ENCODE measurements around the gene SAMMSON.

SAMMSON gene

DNA sequence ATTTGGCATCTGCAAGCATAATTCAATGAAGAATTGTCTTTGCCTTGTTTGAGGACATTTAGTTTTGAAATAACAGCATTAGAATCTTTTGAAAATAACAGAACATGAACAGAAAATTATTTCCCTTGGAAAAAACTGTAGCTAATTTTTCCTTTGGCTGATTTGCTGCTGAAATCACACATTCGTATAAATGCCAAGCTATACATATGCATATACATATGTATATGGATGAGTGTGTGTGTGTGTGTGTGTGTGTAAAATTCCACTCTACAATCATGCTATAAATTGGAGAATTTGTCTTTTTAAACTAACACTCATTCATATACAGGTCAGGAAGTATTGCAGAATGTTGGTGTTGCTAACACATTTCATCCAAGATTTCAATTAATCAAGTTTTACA, 57.9 kb downstream of the SAMMSON start:
- TF ChIP-seq, protein P1, sequence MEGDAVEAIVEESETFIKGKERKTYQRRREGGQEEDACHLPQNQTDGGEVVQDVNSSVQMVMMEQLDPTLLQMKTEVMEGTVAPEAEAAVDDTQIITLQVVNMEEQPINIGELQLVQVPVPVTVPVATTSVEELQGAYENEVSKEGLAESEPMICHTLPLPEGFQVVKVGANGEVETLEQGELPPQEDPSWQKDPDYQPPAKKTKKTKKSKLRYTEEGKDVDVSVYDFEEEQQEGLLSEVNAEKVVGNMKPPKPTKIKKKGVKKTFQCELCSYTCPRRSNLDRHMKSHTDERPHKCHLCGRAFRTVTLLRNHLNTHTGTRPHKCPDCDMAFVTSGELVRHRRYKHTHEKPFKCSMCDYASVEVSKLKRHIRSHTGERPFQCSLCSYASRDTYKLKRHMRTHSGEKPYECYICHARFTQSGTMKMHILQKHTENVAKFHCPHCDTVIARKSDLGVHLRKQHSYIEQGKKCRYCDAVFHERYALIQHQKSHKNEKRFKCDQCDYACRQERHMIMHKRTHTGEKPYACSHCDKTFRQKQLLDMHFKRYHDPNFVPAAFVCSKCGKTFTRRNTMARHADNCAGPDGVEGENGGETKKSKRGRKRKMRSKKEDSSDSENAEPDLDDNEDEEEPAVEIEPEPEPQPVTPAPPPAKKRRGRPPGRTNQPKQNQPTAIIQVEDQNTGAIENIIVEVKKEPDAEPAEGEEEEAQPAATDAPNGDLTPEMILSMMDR (IDR thresholded peaks at IDR 0.05; ENCODE audit: low read depth, low read length) = no peak
- no peak for DNase-seq (ENCODE audit: low read depth, low spot score)
- in situ Hi-C loops (cut with HindIII; ENCODE audit: low sequenced_read_pairs) = no loop called here

DNA sequence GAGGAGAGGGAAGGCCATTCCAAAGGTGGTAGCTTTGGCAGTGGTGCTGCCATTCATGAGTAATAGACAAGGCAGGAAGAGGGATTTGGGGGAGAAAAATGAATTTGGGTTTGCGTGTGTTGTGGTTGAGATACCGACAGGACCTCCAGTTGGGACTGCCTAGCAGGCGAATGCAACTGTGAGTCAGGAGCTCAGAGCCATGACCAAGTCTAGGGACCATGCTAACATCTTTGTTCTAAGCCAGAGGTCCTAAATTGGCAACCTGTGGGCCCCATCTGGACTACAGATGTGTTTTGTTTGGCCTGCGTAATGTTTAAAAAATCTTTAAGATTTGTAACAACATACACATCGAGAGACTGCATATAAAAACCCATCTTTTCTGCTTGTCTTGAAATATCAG, 61.6 kb downstream of the SAMMSON start:
- TF ChIP-seq, protein P1 (IDR thresholded peaks at IDR 0.05; ENCODE audit: low read depth, low read length) = no peak
- in situ Hi-C loops (cut with HindIII; ENCODE audit: low sequenced_read_pairs) = no loop called here
- no peak overlapping the region for H3K4me3 ChIP-seq (ENCODE audit: low read depth, low read length)
- DNase-seq (ENCODE audit: low read depth, low spot score) = no peak

More for the DNA sequence above, 57.9 kb downstream of the SAMMSON start:
- no peak overlapping the region for H3K4me3 ChIP-seq (ENCODE audit: low read depth, low read length)

DNA sequence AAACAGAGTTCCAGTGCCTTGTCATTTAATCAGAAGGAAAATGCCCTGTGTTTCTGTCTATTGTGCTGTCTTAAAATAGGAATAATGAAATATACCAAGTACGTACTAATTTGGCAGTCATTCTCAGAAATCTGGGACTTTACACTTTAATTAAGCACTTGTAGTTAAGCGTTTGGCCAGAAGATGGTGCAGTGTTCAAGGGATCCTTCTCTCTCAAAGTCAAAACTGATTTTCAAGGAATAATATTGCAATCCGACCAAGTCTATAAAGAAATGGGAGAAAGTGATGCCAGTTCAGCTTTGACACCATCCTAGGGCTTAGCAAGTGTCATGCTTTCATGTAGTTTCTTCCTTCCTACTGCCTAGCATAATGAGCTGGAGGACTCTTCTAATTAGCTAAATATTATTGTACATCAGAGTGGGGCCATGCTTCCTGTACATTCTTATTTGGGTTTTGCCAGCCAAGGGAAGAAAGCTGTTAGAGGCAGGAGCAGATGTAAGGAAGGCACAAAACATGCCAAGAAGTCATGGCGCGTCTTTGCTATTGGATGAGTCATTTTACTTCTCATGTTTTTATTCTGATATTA, 64.8 kb downstream of the SAMMSON start:
- DNase-seq (ENCODE audit: low read depth, low spot score) = peak; percentile 49
- in situ Hi-C loops (cut with HindIII; ENCODE audit: low sequenced_read_pairs) = no loop called here
- TF ChIP-seq, protein P1 (IDR thresholded peaks at IDR 0.05; ENCODE audit: low read depth, low read length) = peak; percentile 74
- H3K4me3 ChIP-seq (ENCODE audit: low read depth, low read length) = no peak overlapping the region

DNA sequence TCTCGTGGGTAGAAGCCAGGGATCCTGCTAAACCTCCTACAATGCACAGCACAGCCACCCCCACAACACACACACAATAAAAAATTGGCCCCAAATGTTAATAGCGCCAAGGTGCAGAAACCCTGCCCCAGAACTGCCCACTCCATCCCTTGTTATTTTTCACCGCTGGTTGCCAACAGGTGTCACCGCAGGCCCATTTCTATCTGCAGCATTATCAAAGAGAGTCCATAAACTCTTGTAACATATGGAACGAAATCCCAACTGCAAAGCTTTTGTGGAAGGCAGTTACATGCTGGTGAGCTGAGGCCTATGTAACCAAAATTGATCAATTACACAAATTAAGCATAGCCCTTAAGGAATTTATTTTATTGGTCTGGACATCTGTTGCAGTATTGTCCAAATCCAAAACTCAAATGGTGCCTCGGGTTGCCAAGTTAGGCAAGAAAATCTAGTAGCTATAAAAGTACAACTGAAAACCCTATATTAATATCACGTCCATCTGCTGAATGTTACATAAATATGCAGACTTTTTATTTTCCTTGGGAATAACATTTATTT, 66.2 kb downstream of the SAMMSON start:
- H3K4me3 ChIP-seq (ENCODE audit: low read depth, low read length) = no peak overlapping the region
- TF ChIP-seq, protein P1 (IDR thresholded peaks at IDR 0.05; ENCODE audit: low read depth, low read length) = peak; percentile 26
- no peak for DNase-seq (ENCODE audit: low read depth, low spot score)
- in situ Hi-C loops (cut with HindIII; ENCODE audit: low sequenced_read_pairs) = no loop called here

DNA sequence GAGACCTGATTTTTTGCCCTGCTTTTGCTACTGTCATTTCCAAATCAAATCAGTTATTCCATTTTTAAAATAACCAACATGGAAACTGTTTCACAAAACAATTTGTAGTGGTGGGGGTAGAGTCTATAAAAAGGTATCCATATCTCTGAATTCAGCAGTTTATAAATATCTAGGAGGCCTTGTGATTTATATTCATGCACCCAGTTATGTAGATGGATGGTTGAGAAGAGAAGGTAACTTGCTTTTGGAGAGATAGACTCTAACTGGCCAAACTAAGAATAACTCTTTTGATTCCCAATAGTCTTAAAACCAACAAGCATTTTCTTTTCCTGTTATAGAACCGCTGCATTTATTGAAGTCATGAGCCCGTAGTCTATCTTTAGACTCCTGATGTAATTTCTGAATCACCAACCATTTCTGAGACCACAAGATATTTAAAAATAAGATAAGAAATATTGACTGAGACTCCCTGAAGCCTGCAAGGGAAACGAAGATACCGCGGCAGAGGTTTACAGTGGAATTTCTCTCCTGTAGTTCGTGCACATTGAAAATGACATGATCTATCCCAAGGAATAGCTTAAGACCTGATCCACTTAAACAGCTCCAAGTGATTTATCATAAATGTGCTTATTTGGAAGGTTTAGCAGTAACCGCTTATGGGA, 68.5 kb downstream of the SAMMSON start:
- in situ Hi-C loops (cut with HindIII; ENCODE audit: low sequenced_read_pairs) = no loop called here
- no peak overlapping the region for H3K4me3 ChIP-seq (ENCODE audit: low read depth, low read length)
- DNase-seq (ENCODE audit: low read depth, low spot score) = peak; percentile 65
- TF ChIP-seq, protein P1 (IDR thresholded peaks at IDR 0.05; ENCODE audit: low read depth, low read length) = no peak

DNA sequence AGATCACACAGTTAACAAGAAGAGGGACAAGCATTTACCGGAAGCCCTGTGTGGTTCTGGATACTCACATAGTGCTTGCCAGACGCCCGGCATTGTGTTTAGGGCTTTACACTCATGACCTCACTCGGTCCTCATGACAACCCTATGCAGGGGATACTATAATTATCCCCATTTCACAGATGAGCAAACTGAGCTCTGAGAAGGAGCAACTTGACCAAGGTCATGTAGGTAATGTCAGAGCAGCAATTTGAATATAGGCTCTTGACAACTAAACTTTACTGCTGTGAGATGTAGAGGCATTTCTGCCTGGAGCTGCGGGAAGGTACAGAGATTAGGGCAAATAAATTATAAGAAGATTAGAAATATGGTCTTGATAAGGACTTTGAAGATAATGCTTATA, 70.0 kb downstream of the SAMMSON start:
- in situ Hi-C loops (cut with HindIII; ENCODE audit: low sequenced_read_pairs) = no loop called here
- H3K4me3 ChIP-seq (ENCODE audit: low read depth, low read length) = no peak overlapping the region
- no peak for DNase-seq (ENCODE audit: low read depth, low spot score)
- TF ChIP-seq, protein P1 (IDR thresholded peaks at IDR 0.05; ENCODE audit: low read depth, low read length) = no peak

All from astrocyte of the spinal cord (primary cell).